ENCODE results near the gene PFKL. TPM values are rescaled to one million over a fixed set of nuclear protein-coding genes. Genes with fewer than 3 reads are reported as not detected.
A peak's percentile ranks its signal among the peaks of the same experiment; 100 is the strongest.

PFKL gene
- 100 to 1,000 TPM; 165 to 210 (median 189) TPM for polyA plus RNA-seq (ENCODE audit: low read depth in 6 of 6)

GRCh38 chr21:44299458-44300261 is at the start of gene PFKL:
Gene PFKL (plus strand): TSS chr21:44300053. CDS start chr21:44300106, 53 bp downstream.
- peak; percentile 87 for DNase-seq
- Mint-ChIP-seq H3K4me1 (peaks cover 46 to 73% (median 66%) of the 10 kb centered on the region in 3 donors), H3K27me3 (no peaks in the 10 kb centered on the region)

DNA sequence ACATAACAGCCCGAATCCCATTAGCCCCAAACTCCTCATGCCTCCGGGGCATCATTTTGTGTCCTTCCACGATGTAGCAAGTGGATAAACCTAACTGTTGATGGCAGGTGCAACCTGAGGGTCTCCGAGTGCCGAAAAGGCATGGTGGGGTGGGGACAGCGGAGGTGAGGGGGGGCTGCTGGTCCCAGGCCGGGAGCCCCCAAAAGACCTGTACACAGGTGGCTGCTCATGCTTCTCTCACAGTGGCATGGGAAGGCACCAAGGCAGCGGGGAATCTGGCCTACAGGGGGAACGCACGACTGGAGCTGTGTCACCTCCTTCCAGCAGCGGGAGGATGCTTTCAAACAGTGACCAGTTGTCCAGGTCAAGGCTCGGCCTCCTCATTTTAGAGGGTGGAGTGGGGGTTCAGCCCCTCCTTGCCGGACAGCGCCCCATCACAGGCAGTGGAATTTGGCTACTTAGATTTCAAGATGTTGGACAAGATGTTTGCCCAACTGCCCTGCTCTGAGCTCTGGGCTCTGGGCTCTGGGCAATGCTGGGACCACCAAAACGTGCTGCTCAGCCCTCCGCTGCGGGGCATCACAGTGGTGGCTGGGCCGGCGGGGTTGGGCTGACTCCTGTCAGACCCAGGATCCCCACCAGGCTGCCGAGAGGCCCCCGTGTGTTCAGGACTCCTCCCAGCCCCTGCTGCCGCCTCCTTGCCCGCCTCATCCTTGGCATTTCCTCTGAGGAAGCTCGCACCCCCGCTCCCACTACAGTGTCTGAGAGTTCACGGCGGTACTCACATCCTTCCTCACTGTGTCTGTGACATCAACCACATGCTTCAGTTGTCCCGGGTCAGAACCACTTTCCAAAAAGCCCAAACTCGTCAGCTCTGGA is 45.8 kb upstream of the PFKL start:
- DNase-seq (no peak), ATAC-seq (ENCODE audit: low read depth in 2 of 2) (peak; percentile 32 to 35)
- no peaks in the 10 kb centered on the region for H3K27me3 Mint-ChIP-seq
- peaks cover 3 to 9% (median 5%) of the 10 kb centered on the region in 3 donors for H3K4me1 Mint-ChIP-seq
- H3K36me3 Mint-ChIP-seq, result no peaks in the 10 kb centered on the region
- no peaks in the 10 kb centered on the region for H3K9me3 Mint-ChIP-seq
- H3K27ac Mint-ChIP-seq, result peak overlapping the region in 3 of 6 donors; percentile 24 to 86 (median 70)
- no peak overlapping the region for H3K4me3 Mint-ChIP-seq

More at GRCh38 chr21:44299458-44300261, at the start of gene PFKL:
- no peaks in the 10 kb centered on the region for H3K9me3 Mint-ChIP-seq
- H3K27ac Mint-ChIP-seq, result peak within 1 kb of the TSS; percentile 95 to 99 (median 98)
- H3K36me3 Mint-ChIP-seq, result no peaks in the 10 kb centered on the region
- peak within 1 kb of the TSS; percentile 82 to 96 (median 91) for H3K4me3 Mint-ChIP-seq
- ATAC-seq (ENCODE audit: low read depth in 2 of 2), result peak; percentile 55 to 57

DNA sequence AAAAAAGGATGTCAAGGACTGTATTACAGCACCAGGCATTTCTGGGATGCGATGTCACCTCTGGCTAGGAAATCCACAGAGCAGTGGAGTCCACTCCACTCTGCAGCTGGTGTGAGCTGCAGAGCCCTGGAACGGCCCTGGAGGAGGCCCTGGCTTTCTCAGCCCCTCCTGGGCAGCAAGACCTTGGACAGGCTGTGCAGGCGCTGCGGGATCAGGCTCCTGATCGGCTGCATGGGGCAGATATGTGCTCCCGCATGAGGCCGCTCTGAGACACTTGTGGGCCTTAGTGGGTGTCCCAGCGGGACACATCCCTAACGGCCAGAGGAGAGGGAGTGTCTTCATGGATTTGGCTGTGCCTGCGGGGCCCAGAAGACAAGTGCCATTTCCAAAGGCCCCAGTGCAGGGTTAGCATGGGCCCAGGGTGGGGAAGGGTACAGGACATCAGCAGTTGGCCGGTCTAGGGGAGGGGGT is 44.3 kb upstream of the PFKL start:
- Mint-ChIP-seq H3K27ac (no peak overlapping the region), H3K4me3 (peak overlapping the region in 1 of 8 donors; percentile 22), H3K27me3 (no peaks in the 10 kb centered on the region), H3K36me3 (no peaks in the 10 kb centered on the region), H3K4me1 (peaks cover 3 to 9% (median 5%) of the 10 kb centered on the region in 3 donors), H3K9me3 (no peaks in the 10 kb centered on the region)
- no peak for ATAC-seq (ENCODE audit: low read depth in 2 of 2)
- DNase-seq, result no peak

GRCh38 chr21:44258056-44258725 is 41.7 kb upstream of the PFKL start:
- Mint-ChIP-seq H3K9me3 (no peaks in the 10 kb centered on the region), H3K4me1 (peaks cover 3 to 9% (median 5%) of the 10 kb centered on the region in 3 donors), H3K36me3 (no peaks in the 10 kb centered on the region), H3K4me3 (no peak overlapping the region), H3K27ac (peak overlapping the region in 4 of 6 donors; percentile 26 to 49 (median 43)), H3K27me3 (no peaks in the 10 kb centered on the region)
- no peak for ATAC-seq (ENCODE audit: low read depth in 2 of 2)
- DNase-seq, result no peak

GRCh38 chr21:44259082-44259705 is 40.7 kb upstream of the PFKL start:
- DNase-seq, result no peak
- no peak for ATAC-seq (ENCODE audit: low read depth in 2 of 2)
- no peaks in the 10 kb centered on the region for H3K27me3 Mint-ChIP-seq
- no peak overlapping the region for H3K4me3 Mint-ChIP-seq
- H3K36me3 Mint-ChIP-seq, result no peaks in the 10 kb centered on the region
- H3K27ac Mint-ChIP-seq, result peak overlapping the region in 3 of 6 donors; percentile 56 to 84 (median 66)
- peaks cover 0 to 3% (median 3%) of the 10 kb centered on the region in 3 donors for H3K4me1 Mint-ChIP-seq
- H3K9me3 Mint-ChIP-seq, result no peaks in the 10 kb centered on the region

- Mint-ChIP-seq H3K4me3 (no peak overlapping the region), H3K27ac (peak overlapping the region in 2 of 6 donors; percentile 63 to 64), H3K36me3 (no peaks in the 10 kb centered on the region), H3K4me1 (no peaks in the 10 kb centered on the region), H3K27me3 (no peaks in the 10 kb centered on the region), H3K9me3 (no peaks in the 10 kb centered on the region)
- no peak for ATAC-seq (ENCODE audit: low read depth in 2 of 2)
- no peak for DNase-seq
Measured at GRCh38 chr21:44260066-44260465, 39.8 kb upstream of the PFKL start.

GRCh38 chr21:44260791-44261631 is 38.8 kb upstream of the PFKL start:
- Mint-ChIP-seq H3K27ac (no peak overlapping the region), H3K36me3 (no peaks in the 10 kb centered on the region), H3K27me3 (no peaks in the 10 kb centered on the region), H3K9me3 (no peaks in the 10 kb centered on the region), H3K4me3 (no peak overlapping the region), H3K4me1 (no peaks in the 10 kb centered on the region)
- DNase-seq, result no peak
- ATAC-seq (ENCODE audit: low read depth in 2 of 2), result no peak

- ATAC-seq (ENCODE audit: low read depth in 2 of 2), result no peak
- H3K36me3 Mint-ChIP-seq, result no peaks in the 10 kb centered on the region
- no peaks in the 10 kb centered on the region for H3K4me1 Mint-ChIP-seq
- no peaks in the 10 kb centered on the region for H3K27me3 Mint-ChIP-seq
- no peak for DNase-seq
- no peak within 1 kb of the TSS for H3K4me3 Mint-ChIP-seq
- H3K27ac Mint-ChIP-seq, result no peak within 1 kb of the TSS
- H3K9me3 Mint-ChIP-seq, result no peaks in the 10 kb centered on the region
Measured at GRCh38 chr21:44261675-44262295, 38.1 kb upstream of the PFKL start, which contains the start of gene DNMT3L. Gene DNMT3L (minus strand): TSS chr21:44261897. CDS start chr21:44261259, 638 bp downstream.

DNA sequence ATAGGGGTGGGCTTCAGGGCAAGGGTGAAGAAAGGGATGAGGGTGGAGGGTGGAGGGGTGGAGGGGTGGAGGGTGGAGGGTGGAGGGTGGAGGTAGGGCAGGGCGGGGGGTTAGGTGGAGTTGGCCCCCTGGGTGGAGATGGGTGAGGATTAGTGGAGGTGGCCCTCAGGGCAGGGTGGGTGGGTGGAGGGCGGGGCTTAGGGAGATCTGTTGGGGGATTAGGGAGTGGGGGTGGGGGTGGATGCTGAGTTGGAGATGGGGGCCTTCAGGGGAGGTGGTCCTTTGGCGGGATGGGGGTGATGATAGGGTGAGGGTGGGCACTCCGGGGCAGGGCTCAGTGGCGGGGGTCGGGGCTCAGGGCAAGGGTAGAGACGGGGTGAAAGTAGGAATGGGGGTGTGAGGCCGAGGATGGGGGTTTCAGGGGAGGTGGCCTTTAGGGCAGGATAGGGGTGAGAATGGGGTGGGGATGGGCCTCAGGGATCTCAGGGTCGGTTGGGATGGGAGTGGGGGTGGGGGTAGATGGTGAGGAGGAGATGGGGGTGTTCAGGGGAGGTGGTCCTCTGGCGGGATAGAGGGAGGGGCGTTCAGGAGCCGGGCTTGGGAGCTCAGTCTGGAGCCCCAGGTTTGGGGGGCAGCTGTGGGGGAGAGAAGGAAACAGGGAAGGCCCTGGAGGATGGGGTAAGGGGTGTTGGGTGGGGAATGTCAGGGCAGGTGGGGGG is 37.4 kb upstream of the PFKL start:
- ATAC-seq (ENCODE audit: low read depth in 2 of 2), result no peak
- H3K27ac Mint-ChIP-seq, result no peak overlapping the region
- DNase-seq, result no peak
- no peaks in the 10 kb centered on the region for H3K27me3 Mint-ChIP-seq
- no peak overlapping the region for H3K4me3 Mint-ChIP-seq
- H3K9me3 Mint-ChIP-seq, result no peaks in the 10 kb centered on the region
- H3K36me3 Mint-ChIP-seq, result no peaks in the 10 kb centered on the region
- peaks cover 2 to 5% (median 2%) of the 10 kb centered on the region in 3 donors for H3K4me1 Mint-ChIP-seq

- H3K36me3 Mint-ChIP-seq, result no peaks in the 10 kb centered on the region
- H3K4me1 Mint-ChIP-seq, result peaks cover 5 to 9% (median 8%) of the 10 kb centered on the region in 3 donors
- DNase-seq (no peak), ATAC-seq (ENCODE audit: low read depth in 2 of 2) (no peak)
- peak overlapping the region in 2 of 6 donors; percentile 21 to 63 for H3K27ac Mint-ChIP-seq
- H3K9me3 Mint-ChIP-seq, result no peaks in the 10 kb centered on the region
- H3K27me3 Mint-ChIP-seq, result no peaks in the 10 kb centered on the region
- H3K4me3 Mint-ChIP-seq, result no peak overlapping the region
Measured at GRCh38 chr21:44263221-44263760, 36.6 kb upstream of the PFKL start.

GRCh38 chr21:44263768-44264167 is 36.1 kb upstream of the PFKL start:
- Mint-ChIP-seq H3K4me3 (no peak overlapping the region), H3K27me3 (no peaks in the 10 kb centered on the region), H3K9me3 (no peaks in the 10 kb centered on the region), H3K27ac (peak overlapping the region in 1 of 6 donors; percentile 21), H3K4me1 (peaks cover 5 to 10% (median 9%) of the 10 kb centered on the region in 3 donors), H3K36me3 (no peaks in the 10 kb centered on the region)
- DNase-seq (no peak), ATAC-seq (ENCODE audit: low read depth in 2 of 2) (no peak)
